ENCODE data around the gene AOAH.
A peak's percentile ranks its signal among the peaks of the same experiment; 100 is the strongest.
"Not testable (repeated sequence)": the region's sequence is repeated elsewhere in the genome, so short reads cannot be mapped to it uniquely, and the experiment has no call there.

Gene AOAH

GRCh38 chr7:36487756-36488336, 236.4 kb downstream of the AOAH start:
- H3K4me3 ChIP-seq (replicated peaks in 1 of 2; ENCODE audit: low read depth in 2 of 2, low read length in 2 of 2): no peak overlapping the region
- TF ChIP-seq CTCF (IDR thresholded peaks at IDR 0.05; ENCODE audit: low read depth, low read length): peak; percentile 73
- DNase-seq (ENCODE audit: low read depth in 2 of 2): peak; percentile 73 to 78

GRCh38 chr7:36486336-36486735, 238.0 kb downstream of the AOAH start:
- H3K4me3 ChIP-seq (replicated peaks in 1 of 2; ENCODE audit: low read depth in 2 of 2, low read length in 2 of 2): no peak overlapping the region
- TF ChIP-seq CTCF (IDR thresholded peaks at IDR 0.05; ENCODE audit: low read depth, low read length): no peak
- DNase-seq (ENCODE audit: low read depth in 2 of 2): no peak

GRCh38 chr7:36484265-36484664, 240.0 kb downstream of the AOAH start:
- DNase-seq (ENCODE audit: low read depth in 2 of 2): no peak
- no peak for TF ChIP-seq CTCF (IDR thresholded peaks at IDR 0.05; ENCODE audit: low read depth, low read length)
- no peak overlapping the region for H3K4me3 ChIP-seq (replicated peaks in 1 of 2; ENCODE audit: low read depth in 2 of 2, low read length in 2 of 2)

GRCh38 chr7:36483853-36484252, 240.4 kb downstream of the AOAH start:
- not testable (repeated sequence) for DNase-seq (ENCODE audit: low read depth in 2 of 2); H3K4me3 ChIP-seq (replicated peaks in 1 of 2; ENCODE audit: low read depth in 2 of 2, low read length in 2 of 2)

GRCh38 chr7:36478745-36479144, 245.5 kb downstream of the AOAH start:
- H3K4me3 ChIP-seq (replicated peaks in 1 of 2; ENCODE audit: low read depth in 2 of 2, low read length in 2 of 2): no peak overlapping the region
- no peak for TF ChIP-seq CTCF (IDR thresholded peaks at IDR 0.05; ENCODE audit: low read depth, low read length)
- no peak for DNase-seq (ENCODE audit: low read depth in 2 of 2)

- no peak for DNase-seq (ENCODE audit: low read depth in 2 of 2)
- TF ChIP-seq CTCF (IDR thresholded peaks at IDR 0.05; ENCODE audit: low read depth, low read length): no peak
- no peak overlapping the region for H3K4me3 ChIP-seq (replicated peaks in 1 of 2; ENCODE audit: low read depth in 2 of 2, low read length in 2 of 2)
These were observed 248.9 kb downstream of the AOAH start for GRCh38 chr7:36475381-36475780.

GRCh38 chr7:36475011-36475342, 249.3 kb downstream of the AOAH start:
- no peak for TF ChIP-seq CTCF (IDR thresholded peaks at IDR 0.05; ENCODE audit: low read depth, low read length)
- H3K4me3 ChIP-seq (replicated peaks in 1 of 2; ENCODE audit: low read depth in 2 of 2, low read length in 2 of 2): no peak overlapping the region
- DNase-seq (ENCODE audit: low read depth in 2 of 2): no peak

Measured in cardiac fibroblast (primary cell).